Measurements from ENCODE around the gene CBR1.

GRCh38 chr21:36070999-36071398 lies 1.2 kb downstream of the CBR1 start:
- TF ChIP-seq EZH2 (IDR thresholded peaks at IDR 0.05; ENCODE audit: borderline replicate concordance, low read depth, low read length, severe bottlenecking) (no peak), CTCF (IDR thresholded peaks at IDR 0.05; ENCODE audit: extremely low read depth in 1 of 2, insufficient read depth in 1 of 2, low read depth in 1 of 2, low read length in 2 of 2) (no peak), POLR2A (IDR thresholded peaks at IDR 0.05; ENCODE audit: low read depth, low read length) (no peak), POLR2AphosphoS5 (IDR thresholded peaks at IDR 0.05; ENCODE audit: insufficient read depth, low read depth, low read length) (no peak), GATA2 (IDR thresholded peaks at IDR 0.05; ENCODE audit: insufficient read depth, insufficient read length, low read depth, low read length) (no peak), FOS (IDR thresholded peaks at IDR 0.05; ENCODE audit: borderline replicate concordance, insufficient read depth, low read length) (no peak)

Measured in endothelial cell of umbilical vein (primary cell).